ENCODE data around the gene DDOST. TPM values are rescaled to one million over a fixed set of nuclear protein-coding genes. Genes with fewer than 3 reads are reported as not detected.

Gene DDOST
- total and polyA plus RNA-seq, 4 donors, result 124 to 205 (median 155) TPM

GRCh38 chr1:20654104-20654690, 7.0 kb downstream of the DDOST start:
- DNase-seq (ENCODE audit: low read depth in 4 of 6, low spot score in 6 of 6), result no peak
- 77% methylated on average over 18 of the region's 20 CpGs for WGBS (ENCODE audit: insufficient coverage)
- Histone ChIP-seq H3K9me3 (ENCODE audit: control insufficient read depth, insufficient read depth, low read length) (no peaks in the 10 kb centered on the region), H3K4me1 (ENCODE audit: control insufficient read depth, insufficient read depth, low read length) (no peaks in the 10 kb centered on the region), H3K27me3 (ENCODE audit: control insufficient read depth, insufficient read depth, low read length) (no peaks in the 10 kb centered on the region), H3K4me3 (ENCODE audit: low read depth, low read length) (no peak overlapping the region), H3K36me3 (ENCODE audit: control insufficient read depth, insufficient read depth, low read length) (peaks cover 85% of the 10 kb centered on the region), H3K27ac (ENCODE audit: low read depth, low read length) (no peak overlapping the region)

DNA sequence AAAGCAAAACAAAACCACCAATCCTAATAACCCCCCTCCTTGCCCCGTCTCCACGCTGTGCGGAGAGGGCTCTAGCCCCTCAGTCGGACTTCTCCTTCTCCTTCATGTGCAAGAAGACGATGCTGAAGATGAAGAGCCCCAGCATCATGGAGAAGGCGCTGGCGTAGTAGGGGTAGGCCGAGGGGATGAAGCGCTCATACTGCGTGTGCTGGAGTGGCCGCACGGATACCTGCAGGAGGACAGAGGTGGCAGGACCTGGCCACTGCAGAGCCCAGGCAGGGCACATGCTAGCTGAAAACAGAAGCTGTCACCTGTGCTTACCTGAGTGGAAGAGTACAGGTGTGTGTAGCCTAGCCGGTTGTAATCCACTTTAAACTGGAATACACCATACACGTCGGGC, 8.9 kb downstream of the DDOST start:
- Histone ChIP-seq H3K9me3 (ENCODE audit: control insufficient read depth, insufficient read depth, low read length) (no peaks in the 10 kb centered on the region), H3K36me3 (ENCODE audit: control insufficient read depth, insufficient read depth, low read length) (peaks cover 89% of the 10 kb centered on the region), H3K4me3 (ENCODE audit: low read depth, low read length) (no peak overlapping the region), H3K27ac (ENCODE audit: low read depth, low read length) (no peak overlapping the region), H3K27me3 (ENCODE audit: control insufficient read depth, insufficient read depth, low read length) (no peaks in the 10 kb centered on the region), H3K4me1 (ENCODE audit: control insufficient read depth, insufficient read depth, low read length) (no peaks in the 10 kb centered on the region)
- WGBS (ENCODE audit: insufficient coverage), result 97% methylated on average over 15 of the region's 15 CpGs
- DNase-seq (ENCODE audit: low read depth in 4 of 6, low spot score in 6 of 6), result no peak

DNA sequence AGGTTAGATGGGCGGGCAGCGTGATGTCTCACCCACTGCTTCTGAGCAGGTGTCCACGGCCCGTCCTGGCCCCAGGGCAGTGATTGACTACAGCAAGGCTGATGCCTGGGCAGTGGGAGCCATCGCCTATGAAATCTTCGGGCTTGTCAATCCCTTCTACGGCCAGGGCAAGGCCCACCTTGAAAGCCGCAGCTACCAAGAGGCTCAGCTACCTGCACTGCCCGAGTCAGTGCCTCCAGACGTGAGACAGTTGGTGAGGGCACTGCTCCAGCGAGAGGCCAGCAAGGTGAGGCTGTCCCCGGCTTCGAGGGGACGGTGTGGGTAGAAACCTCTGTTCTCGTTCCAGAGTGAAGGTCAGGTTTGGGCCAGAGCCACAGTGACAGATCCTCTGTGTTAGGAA, 12.2 kb downstream of the DDOST start:
- H3K27me3 ChIP-seq (ENCODE audit: control insufficient read depth, insufficient read depth, low read length), result no peaks in the 10 kb centered on the region

DNA sequence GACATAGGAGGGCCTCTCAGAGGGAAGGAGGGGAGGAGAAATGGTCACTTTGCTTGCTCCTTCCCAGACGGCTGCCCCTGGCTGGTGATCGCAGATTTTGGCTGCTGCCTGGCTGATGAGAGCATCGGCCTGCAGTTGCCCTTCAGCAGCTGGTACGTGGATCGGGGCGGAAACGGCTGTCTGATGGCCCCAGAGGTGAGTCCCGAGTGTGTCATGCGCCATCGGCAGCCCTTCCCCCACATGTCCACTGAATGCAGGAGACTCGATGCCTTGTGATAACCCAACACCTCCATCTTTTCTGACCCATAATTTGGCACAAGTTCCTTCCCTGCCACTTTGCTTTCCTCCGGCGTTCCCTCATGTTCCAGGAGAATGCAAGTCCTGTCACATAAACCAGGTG, 12.7 kb downstream of the DDOST start:
- Histone ChIP-seq H3K4me3 (ENCODE audit: low read depth, low read length) (no peak overlapping the region), H3K4me1 (ENCODE audit: control insufficient read depth, insufficient read depth, low read length) (no peaks in the 10 kb centered on the region), H3K27ac (ENCODE audit: low read depth, low read length) (no peak overlapping the region), H3K27me3 (ENCODE audit: control insufficient read depth, insufficient read depth, low read length) (no peaks in the 10 kb centered on the region), H3K36me3 (ENCODE audit: control insufficient read depth, insufficient read depth, low read length) (peaks cover 80% of the 10 kb centered on the region), H3K9me3 (ENCODE audit: control insufficient read depth, insufficient read depth, low read length) (no peaks in the 10 kb centered on the region)
- WGBS (ENCODE audit: insufficient coverage), result 93% methylated on average over 13 of the region's 13 CpGs
- DNase-seq (ENCODE audit: low read depth in 4 of 6, low spot score in 6 of 6), result no peak

More for the DNA sequence above, 12.2 kb downstream of the DDOST start:
- no peak overlapping the region for H3K4me3 ChIP-seq (ENCODE audit: low read depth, low read length)
- H3K4me1 ChIP-seq (ENCODE audit: control insufficient read depth, insufficient read depth, low read length), result no peaks in the 10 kb centered on the region
- no peaks in the 10 kb centered on the region for H3K9me3 ChIP-seq (ENCODE audit: control insufficient read depth, insufficient read depth, low read length)
- no peak overlapping the region for H3K27ac ChIP-seq (ENCODE audit: low read depth, low read length)
- peaks cover 85% of the 10 kb centered on the region for H3K36me3 ChIP-seq (ENCODE audit: control insufficient read depth, insufficient read depth, low read length)
- no peak for DNase-seq (ENCODE audit: low read depth in 4 of 6, low spot score in 6 of 6)
- 95% methylated on average over 15 of the region's 15 CpGs for WGBS (ENCODE audit: insufficient coverage)

DNA sequence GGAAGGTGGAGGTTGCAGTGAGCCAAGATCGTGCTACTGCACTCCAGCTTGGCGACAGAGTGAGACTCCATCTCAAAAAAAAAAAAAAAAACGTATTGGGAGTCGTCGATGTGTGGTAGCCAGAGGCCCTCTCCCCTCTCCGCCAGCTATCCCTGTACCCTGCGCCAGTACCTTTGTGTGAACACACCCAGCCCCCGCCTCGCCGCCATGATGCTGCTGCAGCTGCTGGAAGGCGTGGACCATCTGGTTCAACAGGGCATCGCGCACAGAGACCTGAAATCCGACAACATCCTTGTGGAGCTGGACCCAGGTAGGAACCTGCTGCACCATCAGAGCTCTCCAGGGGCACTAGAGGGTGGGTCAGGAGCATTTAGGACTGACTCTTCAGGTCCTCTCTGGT, 15.8 kb downstream of the DDOST start:
- Histone ChIP-seq H3K27ac (ENCODE audit: low read depth, low read length) (no peak overlapping the region), H3K9me3 (ENCODE audit: control insufficient read depth, insufficient read depth, low read length) (no peaks in the 10 kb centered on the region), H3K4me3 (ENCODE audit: low read depth, low read length) (no peak overlapping the region), H3K36me3 (ENCODE audit: control insufficient read depth, insufficient read depth, low read length) (peaks cover 83% of the 10 kb centered on the region), H3K27me3 (ENCODE audit: control insufficient read depth, insufficient read depth, low read length) (no peaks in the 10 kb centered on the region), H3K4me1 (ENCODE audit: control insufficient read depth, insufficient read depth, low read length) (no peaks in the 10 kb centered on the region)
- no peak for DNase-seq (ENCODE audit: low read depth in 4 of 6, low spot score in 6 of 6)
- WGBS (ENCODE audit: insufficient coverage), result 81% methylated on average over 12 of the region's 14 CpGs

- Histone ChIP-seq H3K4me3 (ENCODE audit: low read depth, low read length) (no peak overlapping the region), H3K27ac (ENCODE audit: low read depth, low read length) (no peak overlapping the region), H3K4me1 (ENCODE audit: control insufficient read depth, insufficient read depth, low read length) (no peaks in the 10 kb centered on the region), H3K9me3 (ENCODE audit: control insufficient read depth, insufficient read depth, low read length) (no peaks in the 10 kb centered on the region), H3K27me3 (ENCODE audit: control insufficient read depth, insufficient read depth, low read length) (no peaks in the 10 kb centered on the region), H3K36me3 (ENCODE audit: control insufficient read depth, insufficient read depth, low read length) (peaks cover 81% of the 10 kb centered on the region)
- no peak for DNase-seq (ENCODE audit: low read depth in 4 of 6, low spot score in 6 of 6)
- 95% methylated on average over 13 of the region's 13 CpGs for WGBS (ENCODE audit: insufficient coverage)
These were observed 16.8 kb downstream of the DDOST start for GRCh38 chr1:20644416-20644815.

- WGBS (ENCODE audit: insufficient coverage), result 87% methylated on average over 5 of the region's 6 CpGs
- no peaks in the 10 kb centered on the region for H3K4me1 ChIP-seq (ENCODE audit: control insufficient read depth, insufficient read depth, low read length)
- no peak overlapping the region for H3K4me3 ChIP-seq (ENCODE audit: low read depth, low read length)
- peaks cover 81% of the 10 kb centered on the region for H3K36me3 ChIP-seq (ENCODE audit: control insufficient read depth, insufficient read depth, low read length)
- no peak overlapping the region for H3K27ac ChIP-seq (ENCODE audit: low read depth, low read length)
- no peaks in the 10 kb centered on the region for H3K9me3 ChIP-seq (ENCODE audit: control insufficient read depth, insufficient read depth, low read length)
- H3K27me3 ChIP-seq (ENCODE audit: control insufficient read depth, insufficient read depth, low read length), result no peaks in the 10 kb centered on the region
- DNase-seq (ENCODE audit: low read depth in 4 of 6, low spot score in 6 of 6), result no peak
These were observed 18.1 kb downstream of the DDOST start for GRCh38 chr1:20643080-20643479.

DNA sequence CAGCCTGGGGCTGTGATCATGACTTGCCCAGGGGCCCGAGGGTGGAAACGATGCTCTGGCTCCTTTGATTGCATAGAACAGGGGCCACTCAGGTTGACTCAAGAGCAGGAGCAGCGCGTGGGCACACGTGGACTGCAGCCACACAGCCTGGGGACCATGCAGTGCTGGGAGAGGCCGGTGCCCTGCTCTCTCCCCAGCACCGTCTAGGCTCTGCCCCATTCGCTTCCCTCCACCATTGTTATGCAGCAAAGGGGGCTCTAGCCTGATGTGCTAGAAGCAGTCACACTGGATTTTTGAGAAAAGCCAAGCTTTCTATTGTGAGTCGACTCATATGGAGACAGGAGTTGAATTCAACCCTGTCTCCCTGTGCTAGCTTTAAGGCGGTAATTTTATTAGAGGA, 19.2 kb downstream of the DDOST start:
- H3K27ac ChIP-seq (ENCODE audit: low read depth, low read length), result no peak overlapping the region
- no peaks in the 10 kb centered on the region for H3K4me1 ChIP-seq (ENCODE audit: control insufficient read depth, insufficient read depth, low read length)
- no peaks in the 10 kb centered on the region for H3K27me3 ChIP-seq (ENCODE audit: control insufficient read depth, insufficient read depth, low read length)
- peaks cover 81% of the 10 kb centered on the region for H3K36me3 ChIP-seq (ENCODE audit: control insufficient read depth, insufficient read depth, low read length)
- H3K4me3 ChIP-seq (ENCODE audit: low read depth, low read length), result no peak overlapping the region
- no peak for DNase-seq (ENCODE audit: low read depth in 4 of 6, low spot score in 6 of 6)
- WGBS (ENCODE audit: insufficient coverage), result 71% methylated on average over 9 of the region's 10 CpGs
- no peaks in the 10 kb centered on the region for H3K9me3 ChIP-seq (ENCODE audit: control insufficient read depth, insufficient read depth, low read length)

DNA sequence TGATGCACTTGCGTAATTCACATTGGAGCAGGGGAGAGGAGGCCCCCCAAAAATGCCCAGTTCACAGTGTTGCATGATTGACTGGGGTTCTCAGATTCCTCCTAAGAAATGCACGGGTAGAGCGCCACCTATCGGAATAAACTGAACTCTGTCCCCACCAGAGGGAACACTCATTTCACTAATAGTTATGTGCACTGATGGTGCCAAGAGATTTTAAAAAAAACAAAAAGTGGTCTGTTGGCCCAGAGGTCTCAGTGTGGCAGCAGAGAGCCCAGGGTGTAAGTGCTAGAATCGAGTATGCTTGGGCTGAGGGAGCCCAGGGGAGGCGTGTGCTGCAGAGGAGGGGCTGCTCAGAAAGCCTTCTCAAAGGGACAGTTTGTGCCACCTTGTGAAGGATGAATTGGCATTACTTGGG, 21.0 kb downstream of the DDOST start:
- peaks cover 7% of the 10 kb centered on the region for H3K4me1 ChIP-seq (ENCODE audit: control insufficient read depth, insufficient read depth, low read length)
- H3K36me3 ChIP-seq (ENCODE audit: control insufficient read depth, insufficient read depth, low read length), result peaks cover 75% of the 10 kb centered on the region
- DNase-seq (ENCODE audit: low read depth in 4 of 6, low spot score in 6 of 6), result peak in 3 of 6 donors; percentile 49 to 85 (median 74)
- no peak overlapping the region for H3K27ac ChIP-seq (ENCODE audit: low read depth, low read length)
- H3K27me3 ChIP-seq (ENCODE audit: control insufficient read depth, insufficient read depth, low read length), result no peaks in the 10 kb centered on the region
- WGBS (ENCODE audit: insufficient coverage), result 63% methylated on average over 3 of the region's 6 CpGs
- H3K9me3 ChIP-seq (ENCODE audit: control insufficient read depth, insufficient read depth, low read length), result no peaks in the 10 kb centered on the region
- H3K4me3 ChIP-seq (ENCODE audit: low read depth, low read length), result no peak overlapping the region

GRCh38 chr1:20636785-20637347, 24.3 kb downstream of the DDOST start:
- H3K4me3 ChIP-seq (ENCODE audit: low read depth, low read length), result no peak overlapping the region
- H3K4me1 ChIP-seq (ENCODE audit: control insufficient read depth, insufficient read depth, low read length), result peaks cover 17% of the 10 kb centered on the region
- no peak for DNase-seq (ENCODE audit: low read depth in 4 of 6, low spot score in 6 of 6)
- H3K27ac ChIP-seq (ENCODE audit: low read depth, low read length), result no peak overlapping the region
- H3K36me3 ChIP-seq (ENCODE audit: control insufficient read depth, insufficient read depth, low read length), result peaks cover 49% of the 10 kb centered on the region
- no peaks in the 10 kb centered on the region for H3K27me3 ChIP-seq (ENCODE audit: control insufficient read depth, insufficient read depth, low read length)
- WGBS (ENCODE audit: insufficient coverage), result 92% methylated on average over 8 of the region's 8 CpGs
- H3K9me3 ChIP-seq (ENCODE audit: control insufficient read depth, insufficient read depth, low read length), result no peaks in the 10 kb centered on the region

Measured in spinal cord (tissue), 10 donors.